GM12873 (cell line): ENCODE results near the gene MYO10.

Source experiments
- TF ChIP-seq, protein P1 (sequence below): IDR thresholded peaks from 2 replicates; pipeline ENCODE4 v1.5.1; 2012; ENCODE audit warnings: low read depth, mild to moderate bottlenecking, moderate library complexity, low read length, control low read depth; ENCODE audit not compliant: insufficient read depth; ENCODE audit errors: missing control alignments

The MYO10 gene

DNA sequence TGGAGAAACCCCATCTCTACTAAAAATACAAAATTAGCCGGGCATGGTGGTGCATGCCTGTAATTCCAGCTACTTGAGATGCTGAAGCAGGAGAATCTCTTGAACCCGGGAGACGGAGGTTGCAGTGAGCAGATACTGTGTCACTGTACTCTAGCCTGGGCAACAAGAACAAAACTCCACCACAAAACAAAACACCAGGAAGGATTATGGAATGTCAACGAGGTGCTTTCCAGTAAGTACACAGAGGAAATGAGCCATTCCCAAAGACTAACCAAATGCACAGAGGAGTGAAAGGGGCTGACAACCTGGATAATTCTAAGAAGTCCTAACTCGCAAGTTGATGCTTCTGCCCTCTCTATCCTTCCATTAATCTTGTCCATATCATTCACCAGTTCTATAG lies 193.2 kb downstream of the MYO10 start:
- TF ChIP-seq, protein P1, sequence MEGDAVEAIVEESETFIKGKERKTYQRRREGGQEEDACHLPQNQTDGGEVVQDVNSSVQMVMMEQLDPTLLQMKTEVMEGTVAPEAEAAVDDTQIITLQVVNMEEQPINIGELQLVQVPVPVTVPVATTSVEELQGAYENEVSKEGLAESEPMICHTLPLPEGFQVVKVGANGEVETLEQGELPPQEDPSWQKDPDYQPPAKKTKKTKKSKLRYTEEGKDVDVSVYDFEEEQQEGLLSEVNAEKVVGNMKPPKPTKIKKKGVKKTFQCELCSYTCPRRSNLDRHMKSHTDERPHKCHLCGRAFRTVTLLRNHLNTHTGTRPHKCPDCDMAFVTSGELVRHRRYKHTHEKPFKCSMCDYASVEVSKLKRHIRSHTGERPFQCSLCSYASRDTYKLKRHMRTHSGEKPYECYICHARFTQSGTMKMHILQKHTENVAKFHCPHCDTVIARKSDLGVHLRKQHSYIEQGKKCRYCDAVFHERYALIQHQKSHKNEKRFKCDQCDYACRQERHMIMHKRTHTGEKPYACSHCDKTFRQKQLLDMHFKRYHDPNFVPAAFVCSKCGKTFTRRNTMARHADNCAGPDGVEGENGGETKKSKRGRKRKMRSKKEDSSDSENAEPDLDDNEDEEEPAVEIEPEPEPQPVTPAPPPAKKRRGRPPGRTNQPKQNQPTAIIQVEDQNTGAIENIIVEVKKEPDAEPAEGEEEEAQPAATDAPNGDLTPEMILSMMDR = no peak

DNA sequence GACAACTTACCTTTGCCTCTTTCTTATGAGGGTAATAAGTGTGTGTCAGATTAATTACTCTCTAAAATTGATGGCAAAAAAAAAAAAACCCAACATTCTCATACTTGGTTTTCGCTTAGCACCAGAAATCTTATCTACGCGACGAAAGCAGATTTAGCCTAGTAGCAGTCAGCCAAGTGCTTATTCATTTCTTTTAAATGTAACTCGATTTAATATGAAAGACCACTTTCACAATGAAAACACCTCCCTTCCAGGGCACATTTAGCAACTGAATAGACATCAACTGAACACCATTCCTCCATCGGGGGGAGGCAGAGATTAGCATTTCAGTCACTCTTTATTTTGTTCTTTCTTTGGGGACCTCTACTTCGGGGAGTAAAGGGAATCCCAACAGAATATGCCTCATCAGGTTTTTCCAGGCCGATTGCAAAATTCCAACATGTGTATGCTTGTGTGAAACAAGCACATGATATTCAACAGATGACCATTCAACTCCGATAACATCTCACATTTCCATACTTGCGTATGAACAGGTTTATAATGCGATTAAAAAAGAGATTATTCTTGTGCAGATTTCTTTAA lies 195.2 kb downstream of the MYO10 start:
- TF ChIP-seq, protein P1 = no peak

DNA sequence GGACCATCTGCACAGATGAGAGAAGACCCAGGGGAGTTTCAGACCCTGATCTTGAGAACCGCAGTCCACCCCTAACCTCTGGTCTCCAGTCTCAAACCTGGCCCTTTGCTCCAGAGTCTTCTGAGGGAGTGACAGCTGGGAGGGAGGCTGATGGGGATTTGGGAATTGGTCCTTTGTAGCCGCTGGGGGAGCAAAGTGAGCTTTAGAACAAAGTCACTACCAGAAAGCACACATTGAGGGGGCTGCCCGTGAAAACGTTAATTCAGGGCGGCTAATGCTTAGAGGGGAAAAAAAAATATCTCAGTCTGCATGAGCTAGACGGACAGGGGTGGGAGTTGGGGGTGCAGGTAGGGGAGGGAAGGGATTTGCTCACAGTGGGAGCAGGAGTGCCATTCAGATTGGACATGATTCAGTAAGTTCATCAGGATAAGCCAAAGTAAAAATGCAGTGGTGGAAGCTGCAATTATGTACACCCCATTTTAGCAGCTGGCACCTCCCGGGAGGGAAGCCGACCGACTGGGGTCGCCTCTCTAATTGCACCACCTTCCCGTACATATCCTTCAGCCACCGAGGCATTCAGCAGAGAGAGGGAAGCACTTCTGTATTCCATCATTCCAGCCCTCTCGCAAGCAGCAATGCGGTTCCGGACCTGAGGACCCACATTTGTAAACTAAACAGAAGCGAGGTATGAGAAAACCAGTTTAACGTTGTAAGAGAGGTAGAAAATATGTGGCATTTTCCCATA lies 195.8 kb downstream of the MYO10 start:
- TF ChIP-seq, protein P1 = no peak

DNA sequence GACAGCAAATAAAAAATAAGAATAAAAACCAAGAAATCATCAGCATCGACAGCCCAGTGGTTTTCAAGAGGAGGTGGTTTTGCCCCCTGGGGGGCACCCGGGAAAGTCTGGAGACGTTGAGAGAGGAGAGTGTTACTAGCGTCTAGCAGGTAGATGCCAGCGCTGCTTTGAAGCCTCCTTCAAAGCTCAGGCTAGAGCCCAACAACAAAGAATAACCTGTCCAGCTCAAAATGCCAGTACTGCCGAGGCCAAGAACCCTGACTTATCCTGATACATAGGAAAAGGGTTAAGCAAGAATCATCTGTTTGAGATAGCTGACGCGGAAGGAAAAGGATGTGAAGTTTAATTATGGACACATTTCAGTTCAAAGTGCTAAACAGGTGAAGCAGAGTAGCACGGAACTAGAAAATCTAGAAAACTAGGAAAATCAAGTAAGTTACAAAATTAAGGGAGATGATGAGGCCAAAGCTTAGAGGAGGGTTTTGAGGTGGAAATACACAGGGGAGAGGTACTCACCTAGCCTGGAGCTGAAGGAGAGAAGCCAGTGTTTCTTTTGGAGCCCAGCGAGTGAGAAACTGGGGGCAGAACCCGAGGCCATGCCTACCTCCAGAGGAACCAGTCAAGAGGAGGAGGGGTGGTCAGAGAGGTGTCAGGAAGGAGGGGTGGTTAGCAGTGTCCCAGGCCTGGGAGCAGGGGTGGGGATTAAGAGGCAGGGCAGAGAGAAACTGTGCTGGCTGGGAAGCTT lies 198.3 kb downstream of the MYO10 start:
- TF ChIP-seq, protein P1 = no peak

DNA sequence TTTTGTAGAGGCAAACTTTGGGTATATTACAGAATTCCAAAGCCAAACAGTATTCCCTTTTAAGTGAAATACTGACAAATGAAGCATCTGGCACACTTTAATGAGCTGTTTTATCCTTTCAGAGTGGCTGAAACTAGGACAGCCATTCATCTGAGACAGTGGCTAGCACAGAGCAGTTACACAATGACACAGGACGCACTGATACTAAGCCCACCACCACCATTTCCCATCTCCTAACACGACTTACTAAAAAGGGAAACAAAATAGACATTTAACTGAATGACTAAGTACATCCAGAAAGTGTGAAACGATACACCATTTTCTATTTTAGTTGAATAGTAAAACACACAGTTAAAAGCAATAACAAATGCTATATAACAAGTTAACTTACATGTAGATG lies 198.9 kb downstream of the MYO10 start:
- TF ChIP-seq, protein P1 = no peak

DNA sequence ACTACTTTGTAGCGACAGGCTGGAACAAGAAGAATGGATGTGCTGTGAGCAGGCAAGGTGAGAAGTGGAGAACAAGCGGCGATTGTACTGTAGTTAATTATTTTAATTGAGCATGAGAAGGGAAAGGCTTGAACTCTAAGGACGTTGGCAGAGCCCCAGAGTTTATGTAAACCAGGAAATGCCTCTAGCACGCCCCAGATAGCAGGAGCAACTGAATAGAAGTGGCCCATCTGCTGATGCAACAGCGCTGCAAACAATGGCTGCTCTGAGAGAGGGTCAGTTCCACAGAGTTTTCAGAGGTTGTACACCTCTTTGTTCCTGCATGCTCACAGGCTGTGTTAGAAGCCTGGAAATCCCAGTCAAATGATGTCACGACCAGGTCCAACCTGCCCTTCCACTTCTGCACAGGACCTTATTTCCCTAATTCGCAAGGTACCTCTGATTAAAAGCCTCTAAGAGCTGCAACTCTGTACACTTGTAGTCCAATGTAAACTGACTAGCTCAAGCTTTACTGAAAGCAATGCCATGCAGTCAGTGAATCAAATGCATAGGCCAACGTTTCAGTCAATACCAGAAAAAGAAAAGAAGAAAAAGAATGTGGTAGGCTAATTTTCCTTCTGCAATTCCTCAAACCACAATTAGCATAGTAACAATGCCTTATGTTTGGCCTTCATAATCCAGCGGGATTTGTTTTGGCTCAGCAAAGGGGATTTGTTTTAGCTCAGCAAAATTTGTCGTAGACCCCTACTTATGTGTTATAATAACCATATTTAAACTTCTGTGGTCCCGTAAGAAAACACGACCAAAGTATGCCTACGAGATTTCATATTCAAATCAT lies 199.7 kb downstream of the MYO10 start:
- TF ChIP-seq, protein P1 = no peak
